ENCODE data around the gene FAM227B.

Gene FAM227B

GRCh38 chr15:49464522-49464921, 156.1 kb downstream of the FAM227B start:
- no peak for TF ChIP-seq CTCF (IDR thresholded peaks at IDR 0.05)
- DNase-seq (ENCODE audit: low spot score), result no peak
- Histone ChIP-seq H3K27ac (no peak overlapping the region), H3K4me3 (no peak overlapping the region)

GRCh38 chr15:49462232-49462844, 158.3 kb downstream of the FAM227B start:
- H3K4me3 ChIP-seq, result no peak overlapping the region
- no peak for DNase-seq (ENCODE audit: low spot score)
- TF ChIP-seq CTCF (IDR thresholded peaks at IDR 0.05), result no peak
- no peak overlapping the region for H3K27ac ChIP-seq

- DNase-seq (ENCODE audit: low spot score), result no peak
- H3K27ac ChIP-seq, result no peak overlapping the region
- TF ChIP-seq CTCF (IDR thresholded peaks at IDR 0.05), result no peak
- H3K4me3 ChIP-seq, result no peak overlapping the region
Observed at GRCh38 chr15:49460411-49460941, 160.1 kb downstream of the FAM227B start.

- Histone ChIP-seq H3K27ac (no peak overlapping the region), H3K4me3 (no peak overlapping the region)
- DNase-seq (ENCODE audit: low spot score), result no peak
- TF ChIP-seq CTCF (IDR thresholded peaks at IDR 0.05), result no peak
Observed at GRCh38 chr15:49458145-49458544, 162.5 kb downstream of the FAM227B start.

- no peak overlapping the region for H3K27ac ChIP-seq
- TF ChIP-seq CTCF (IDR thresholded peaks at IDR 0.05), result no peak
Observed at GRCh38 chr15:49456166-49456565, 164.5 kb downstream of the FAM227B start.

GRCh38 chr15:49452595-49452994, 168.0 kb downstream of the FAM227B start:
- no peak for DNase-seq (ENCODE audit: low spot score)
- no peak for TF ChIP-seq CTCF (IDR thresholded peaks at IDR 0.05)
- Histone ChIP-seq H3K4me3 (no peak overlapping the region), H3K27ac (no peak overlapping the region)

More at GRCh38 chr15:49456166-49456565, 164.5 kb downstream of the FAM227B start:
- no peak for DNase-seq (ENCODE audit: low spot score)
- no peak overlapping the region for H3K4me3 ChIP-seq

- TF ChIP-seq CTCF (IDR thresholded peaks at IDR 0.05), result no peak
- Histone ChIP-seq H3K4me3 (no peak overlapping the region), H3K27ac (no peak overlapping the region)
Observed at GRCh38 chr15:49441816-49442215, 178.8 kb downstream of the FAM227B start.

More at GRCh38 chr15:49441816-49442215, 178.8 kb downstream of the FAM227B start:
- no peak for DNase-seq (ENCODE audit: low spot score)
